HCT116 (cell line): Measurements from ENCODE around the gene GPRC5C.

Experiments
- CTCF ChIP-seq, 3 experiments: fragments of 200-600 bp in 1 of 3; sonication (generic) in 1 of 3; IDR thresholded peaks in 2 of 3; conservative IDR thresholded peaks in 1 of 3; 2 replicates each; pipeline ENCODE4 v1.5.1; 2012 to 2017; ENCODE audit warnings: low read depth in 2 of 3, low read length in 2 of 3, antibody characterized with exemption in 1 of 3, borderline replicate concordance in 1 of 3, control low read depth in 1 of 3, mild to moderate bottlenecking in 1 of 3, mixed read lengths in 1 of 3, mixed run types in 1 of 3, moderate library complexity in 1 of 3; ENCODE audit not compliant: insufficient read depth in 1 of 3
- EZH2 ChIP-seq: fragments of 200-600 bp; sonication (generic); IDR thresholded peaks from 2 replicates; pipeline ENCODE4 v1.6.1; 2017; ENCODE audit warnings: antibody characterized with exemption, mixed run types
- JUND ChIP-seq: IDR thresholded peaks from 2 replicates; pipeline ENCODE4 v1.6.1; 2012
- TF ChIP-seq, protein P1 (sequence below): IDR thresholded peaks from 2 replicates; pipeline ENCODE4 v1.6.1; 2012; ENCODE audit warnings: low read depth

GRCh38 chr17:74459622-74460021, 27.7 kb downstream of the GPRC5C start:
- TF ChIP-seq CTCF (IDR thresholded peaks at IDR 0.05 in 2 of 3, conservative IDR thresholded peaks at IDR 0.05 in 1 of 3; ENCODE audit: borderline replicate concordance in 1 of 3, insufficient read depth in 1 of 3, low read depth in 2 of 3, low read length in 2 of 3) (no peak), EZH2 (no peak), JUND (no peak)
- TF ChIP-seq, protein P1, sequence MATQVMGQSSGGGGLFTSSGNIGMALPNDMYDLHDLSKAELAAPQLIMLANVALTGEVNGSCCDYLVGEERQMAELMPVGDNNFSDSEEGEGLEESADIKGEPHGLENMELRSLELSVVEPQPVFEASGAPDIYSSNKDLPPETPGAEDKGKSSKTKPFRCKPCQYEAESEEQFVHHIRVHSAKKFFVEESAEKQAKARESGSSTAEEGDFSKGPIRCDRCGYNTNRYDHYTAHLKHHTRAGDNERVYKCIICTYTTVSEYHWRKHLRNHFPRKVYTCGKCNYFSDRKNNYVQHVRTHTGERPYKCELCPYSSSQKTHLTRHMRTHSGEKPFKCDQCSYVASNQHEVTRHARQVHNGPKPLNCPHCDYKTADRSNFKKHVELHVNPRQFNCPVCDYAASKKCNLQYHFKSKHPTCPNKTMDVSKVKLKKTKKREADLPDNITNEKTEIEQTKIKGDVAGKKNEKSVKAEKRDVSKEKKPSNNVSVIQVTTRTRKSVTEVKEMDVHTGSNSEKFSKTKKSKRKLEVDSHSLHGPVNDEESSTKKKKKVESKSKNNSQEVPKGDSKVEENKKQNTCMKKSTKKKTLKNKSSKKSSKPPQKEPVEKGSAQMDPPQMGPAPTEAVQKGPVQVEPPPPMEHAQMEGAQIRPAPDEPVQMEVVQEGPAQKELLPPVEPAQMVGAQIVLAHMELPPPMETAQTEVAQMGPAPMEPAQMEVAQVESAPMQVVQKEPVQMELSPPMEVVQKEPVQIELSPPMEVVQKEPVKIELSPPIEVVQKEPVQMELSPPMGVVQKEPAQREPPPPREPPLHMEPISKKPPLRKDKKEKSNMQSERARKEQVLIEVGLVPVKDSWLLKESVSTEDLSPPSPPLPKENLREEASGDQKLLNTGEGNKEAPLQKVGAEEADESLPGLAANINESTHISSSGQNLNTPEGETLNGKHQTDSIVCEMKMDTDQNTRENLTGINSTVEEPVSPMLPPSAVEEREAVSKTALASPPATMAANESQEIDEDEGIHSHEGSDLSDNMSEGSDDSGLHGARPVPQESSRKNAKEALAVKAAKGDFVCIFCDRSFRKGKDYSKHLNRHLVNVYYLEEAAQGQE, result no peak
